HPDE6-E6E7 (cell line): ENCODE data around the gene TPGS2.
A peak's percentile ranks its signal among the peaks of the same experiment; 100 is the strongest.
"Not testable (repeated sequence)": the region's sequence is repeated elsewhere in the genome, so short reads cannot be mapped to it uniquely, and the experiment has no call there.

Experiments
- DNase-seq: peaks from one replicate; pipeline ENCODE4 v3.0.0; 2011; ENCODE audit warnings: missing footprints; ENCODE audit errors: extremely low spot score

Gene TPGS2

DNA sequence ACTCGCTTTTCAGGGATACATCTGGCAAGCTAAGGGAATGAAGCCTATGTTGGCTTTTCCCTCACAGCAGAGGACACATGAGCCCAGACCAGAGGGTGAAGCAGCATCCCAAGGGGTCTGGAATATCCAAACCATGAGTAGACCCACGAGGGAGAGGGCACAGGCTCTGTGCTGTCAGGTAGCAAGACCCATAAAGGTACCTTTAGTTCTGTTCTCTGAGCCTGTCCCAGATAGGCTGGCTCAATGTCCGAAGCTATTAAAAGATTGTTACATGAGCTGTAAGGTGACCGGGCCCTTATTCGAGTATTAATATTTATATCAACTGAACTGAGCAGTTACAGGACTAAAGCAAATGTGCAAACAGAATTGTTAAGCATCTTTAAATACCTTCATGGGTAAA, 52.2 kb downstream of the TPGS2 start:
- no peak for DNase-seq

DNA sequence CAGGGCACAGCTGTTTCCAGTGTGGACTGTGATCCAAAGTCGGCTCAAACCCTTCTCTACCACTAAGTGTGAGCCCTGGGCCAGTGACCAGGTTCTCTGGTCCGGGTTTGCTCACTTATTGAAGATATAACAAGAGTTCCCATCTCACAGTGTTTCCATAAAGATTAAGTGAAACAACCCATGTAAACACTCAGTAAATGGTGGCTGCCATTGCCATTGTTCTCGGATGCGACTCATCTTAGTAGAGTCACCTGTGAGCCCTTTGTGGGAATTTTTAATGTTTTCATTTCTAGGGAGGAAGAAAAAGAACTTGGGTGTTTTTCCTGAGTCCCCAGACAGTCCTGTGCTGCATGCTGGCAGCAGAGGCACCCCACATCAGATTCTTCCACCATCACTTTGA, 53.4 kb downstream of the TPGS2 start:
- no peak for DNase-seq

DNA sequence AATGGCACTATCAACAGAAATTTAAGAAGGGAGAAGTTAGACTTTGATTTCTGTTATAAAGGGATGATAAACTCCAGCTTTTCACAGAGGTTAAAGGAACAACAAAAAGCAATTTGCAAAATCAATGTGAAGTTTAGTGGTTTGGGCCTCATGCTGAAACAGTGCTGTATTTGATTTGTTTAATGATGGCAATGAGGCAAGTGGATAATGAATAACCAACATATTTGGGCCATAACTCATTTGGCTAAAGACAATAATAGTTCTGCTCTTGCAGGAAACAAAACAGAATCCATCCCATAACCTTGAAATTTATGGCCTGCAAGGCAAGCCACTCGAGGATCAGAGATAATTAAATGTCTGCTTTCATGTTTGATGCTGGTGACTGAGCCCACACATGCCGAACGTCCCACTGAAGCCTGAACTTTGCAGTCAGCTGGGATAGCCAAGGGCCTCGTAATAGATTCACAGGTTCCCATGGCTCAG, 56.5 kb downstream of the TPGS2 start:
- no peak for DNase-seq

DNA sequence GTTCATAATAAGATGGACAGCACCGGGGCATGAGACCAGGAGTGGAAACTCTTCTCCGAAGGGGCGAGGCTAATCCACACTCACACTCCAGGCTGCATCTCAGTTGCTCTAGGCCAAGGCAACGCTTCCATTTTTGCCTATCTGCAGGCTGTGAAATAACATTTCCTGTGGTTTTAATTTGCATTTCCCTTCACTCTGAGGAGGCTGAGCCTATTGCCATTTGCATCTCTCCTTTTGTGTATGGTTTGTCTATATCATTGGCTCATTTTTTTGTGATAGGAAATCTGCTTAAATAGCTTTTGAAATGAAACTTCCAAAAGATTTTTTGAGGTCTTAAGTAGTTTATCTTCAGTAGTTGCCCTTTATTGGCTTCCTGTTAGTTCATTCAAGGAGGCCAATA, 57.6 kb downstream of the TPGS2 start:
- no peak for DNase-seq

DNA sequence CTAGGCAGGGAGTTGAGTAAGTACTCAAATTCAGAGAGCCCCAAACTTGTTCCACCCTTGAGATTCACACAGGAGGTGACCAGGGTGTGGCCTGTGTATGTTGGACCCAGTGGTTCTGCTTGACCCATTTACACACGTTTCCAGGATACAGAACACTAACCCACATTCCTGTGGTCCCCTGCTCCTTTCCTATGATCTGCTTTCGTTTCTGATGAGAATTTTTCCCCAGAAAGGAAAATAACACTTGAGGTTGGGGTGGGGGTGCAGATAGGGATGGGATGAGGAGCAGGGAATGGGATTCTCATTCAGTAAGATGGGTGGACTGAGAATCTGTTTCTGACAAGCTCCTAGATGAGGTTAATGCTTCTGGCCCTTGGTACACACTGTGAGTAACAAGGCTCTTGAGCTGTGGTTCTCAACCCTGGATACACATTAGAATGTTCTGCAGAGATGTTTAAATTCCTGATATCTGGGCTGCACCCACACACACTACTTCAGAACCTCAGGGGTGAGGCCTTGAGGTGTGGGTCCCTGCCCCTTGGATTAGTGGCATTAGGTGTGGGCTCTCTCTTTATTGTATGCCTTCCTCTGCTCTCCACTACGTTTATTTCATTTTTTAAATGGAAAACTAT, 58.4 kb downstream of the TPGS2 start:
- no peak for DNase-seq

DNA sequence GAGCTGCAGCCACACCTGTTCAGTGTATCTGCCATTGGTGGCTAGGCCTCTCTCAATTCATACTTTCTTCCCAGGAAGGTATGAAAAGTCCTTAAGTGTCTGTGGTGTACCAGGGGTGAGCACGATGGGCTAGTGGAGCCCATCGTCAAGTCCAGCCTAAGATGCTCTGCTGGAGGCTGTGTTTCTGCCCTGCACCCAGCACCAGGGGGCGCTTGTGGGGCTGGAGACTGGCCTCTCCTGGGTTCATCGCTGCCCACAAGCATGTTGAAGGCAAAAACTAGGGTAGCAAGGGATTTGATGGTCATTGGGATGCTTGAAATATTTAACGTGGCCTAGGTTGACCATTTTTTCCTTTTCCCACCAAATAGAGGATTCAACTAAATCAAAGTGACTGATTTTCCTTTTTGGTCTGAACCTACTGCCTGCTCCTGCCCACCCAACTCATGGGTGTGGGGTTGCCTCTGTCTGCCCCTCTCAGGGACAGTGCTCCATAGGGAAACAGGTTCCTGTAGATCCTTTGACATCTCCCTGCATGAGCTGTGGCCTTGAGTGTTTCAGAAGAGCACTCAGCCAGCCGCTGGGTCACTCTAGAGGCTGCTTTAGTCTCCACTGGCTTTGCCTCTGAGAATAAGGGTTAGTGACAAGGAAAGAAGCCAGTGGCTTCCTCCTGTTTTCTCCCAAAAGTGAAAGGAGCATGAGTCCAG, 59.0 kb downstream of the TPGS2 start:
- DNase-seq: no peak

DNA sequence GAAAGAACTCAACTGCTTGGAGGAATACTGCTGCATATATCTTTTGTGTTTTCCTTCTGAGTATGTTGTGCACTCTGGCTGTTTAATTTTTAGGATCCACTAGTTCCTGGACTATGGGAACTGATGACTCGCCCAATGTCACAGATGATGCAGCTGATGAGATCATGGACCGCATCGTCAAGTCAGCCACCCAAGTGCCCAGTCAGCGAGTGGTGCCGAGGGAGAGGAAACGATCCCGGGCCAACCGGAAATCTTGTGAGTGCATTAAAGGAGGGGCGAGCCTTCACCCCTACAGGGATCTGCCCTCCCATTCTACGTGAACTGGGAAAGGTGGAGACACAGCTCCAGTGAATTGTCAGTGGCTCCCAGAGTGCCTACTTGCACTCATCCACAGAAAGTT, 59.6 kb downstream of the TPGS2 start:
- DNase-seq: no peak

DNA sequence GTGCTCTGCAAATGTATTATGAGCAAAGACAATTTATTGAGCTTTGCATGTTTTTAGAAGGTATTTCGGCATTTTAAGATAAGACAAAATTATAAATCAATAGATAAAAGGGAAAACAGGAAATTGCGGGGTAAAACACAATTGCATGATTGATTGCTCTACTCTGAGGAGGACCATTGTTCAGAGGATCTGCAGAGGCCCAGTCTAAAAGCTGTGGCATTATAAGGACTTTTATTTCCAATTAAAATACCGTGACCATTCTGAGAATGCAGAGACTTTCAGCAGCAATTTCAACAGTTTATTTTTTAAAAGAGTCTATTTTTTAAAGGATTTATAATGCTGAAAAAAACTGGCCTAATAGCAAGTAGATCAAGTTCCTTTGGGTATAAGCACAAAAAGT, 62.0 kb downstream of the TPGS2 start:
- DNase-seq: no peak

DNA sequence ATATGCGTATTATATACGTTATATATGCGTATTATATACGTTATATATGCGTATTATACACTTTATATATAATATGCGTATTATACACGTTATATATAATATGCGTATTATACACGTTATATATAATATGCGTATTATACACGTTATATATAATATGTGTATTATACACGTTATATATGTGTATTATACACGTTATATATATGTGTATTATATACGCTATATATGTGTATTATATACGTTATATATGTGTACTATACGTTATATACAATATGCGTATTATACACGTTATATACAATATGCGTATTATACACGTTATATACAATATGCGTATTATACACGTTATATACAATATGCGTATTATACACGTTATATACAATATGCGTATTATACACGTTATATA, 65.8 kb downstream of the TPGS2 start:
- not testable (repeated sequence) for DNase-seq

DNA sequence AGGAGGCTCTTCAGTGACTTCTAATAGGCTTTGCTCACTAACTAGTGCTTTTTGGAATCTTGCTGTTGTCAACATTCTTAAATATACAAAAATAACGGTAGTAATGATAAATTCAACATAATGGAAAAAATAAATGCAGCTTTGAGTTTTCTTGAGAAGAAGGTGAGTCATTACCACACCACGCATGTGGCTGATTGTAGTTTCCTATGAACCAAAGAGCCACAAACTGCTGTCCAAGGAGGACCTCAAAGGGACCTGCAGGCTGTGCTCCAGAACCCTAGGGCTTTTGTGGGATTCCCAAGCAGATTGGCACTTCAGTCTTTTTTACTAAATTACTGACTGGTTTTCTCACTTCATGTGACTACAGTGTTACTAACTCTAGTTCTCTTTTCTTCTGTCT, 66.7 kb downstream of the TPGS2 start:
- DNase-seq: no peak

DNA sequence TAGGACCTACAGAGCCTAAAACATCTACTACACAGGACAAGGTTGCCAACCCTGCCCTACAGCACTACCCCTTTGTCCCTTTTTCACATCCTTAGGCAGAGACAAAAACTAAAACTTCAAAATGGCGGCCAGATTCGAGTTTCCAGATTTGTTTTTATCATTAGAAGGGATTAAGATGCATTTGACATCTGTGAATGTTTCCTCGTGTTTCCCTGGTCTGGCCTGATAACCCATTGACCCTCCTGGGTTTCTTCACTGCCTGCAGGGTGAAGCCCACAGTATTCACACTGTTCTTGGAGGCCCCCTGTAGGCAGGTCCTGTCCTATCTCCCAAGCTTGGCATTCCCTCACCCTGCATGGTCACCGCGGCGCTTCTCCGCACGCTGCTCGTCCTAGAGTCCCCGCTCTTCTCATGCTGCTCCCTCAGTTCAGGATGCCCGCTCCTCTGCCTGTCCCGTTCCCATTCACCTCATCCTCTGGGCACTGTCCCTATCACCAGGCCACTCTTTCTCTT, 67.6 kb downstream of the TPGS2 start:
- DNase-seq: no peak

DNA sequence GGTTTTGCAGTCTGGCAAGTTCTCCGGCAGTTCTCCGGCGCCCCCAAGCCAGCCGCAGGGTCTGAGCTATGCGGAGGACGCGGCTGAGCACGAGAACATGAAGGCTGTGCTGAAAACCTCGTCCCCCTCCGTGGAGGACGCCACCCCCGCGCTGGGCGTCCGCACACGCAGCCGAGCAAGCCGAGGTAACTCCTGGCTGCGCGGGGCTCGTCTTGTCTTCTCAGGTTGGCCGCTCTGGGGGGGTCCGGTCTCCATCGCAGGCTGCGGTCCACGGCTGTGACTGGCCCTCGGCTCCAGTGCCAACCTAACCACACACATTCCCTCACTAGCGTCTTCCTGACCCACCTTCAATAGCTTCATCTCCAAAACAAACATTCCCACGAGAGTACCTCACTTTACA, 68.2 kb downstream of the TPGS2 start:
- DNase-seq: no peak

DNA sequence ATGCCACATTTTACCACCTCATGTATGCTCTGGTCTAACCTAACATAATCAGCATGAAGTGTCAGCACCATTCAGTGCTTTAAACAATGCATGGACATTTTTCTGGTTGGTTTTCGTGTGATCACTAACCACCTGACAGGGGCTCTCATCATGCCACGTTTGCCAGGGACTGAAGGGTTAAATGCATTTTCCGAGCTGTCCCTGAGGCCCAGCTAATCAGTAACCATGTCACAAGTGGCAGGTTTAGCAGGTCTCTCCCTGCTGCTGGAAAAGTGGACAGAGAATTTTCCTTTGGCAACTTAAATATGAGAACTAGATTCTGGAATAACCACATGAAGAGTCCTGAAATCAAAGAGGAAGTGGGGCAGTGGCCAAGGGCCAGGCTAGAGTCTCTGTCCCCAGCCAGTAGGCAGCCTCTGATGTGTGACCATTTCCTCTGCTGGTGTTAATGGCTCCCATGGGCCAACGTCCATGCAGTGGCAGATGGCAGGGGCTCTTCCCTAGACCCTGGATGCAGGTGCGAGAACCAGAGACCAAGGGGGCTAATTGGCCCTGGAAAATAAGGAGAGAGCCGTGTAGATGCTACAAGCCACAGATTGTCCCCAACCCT, 69.5 kb downstream of the TPGS2 start:
- no peak for DNase-seq

DNA sequence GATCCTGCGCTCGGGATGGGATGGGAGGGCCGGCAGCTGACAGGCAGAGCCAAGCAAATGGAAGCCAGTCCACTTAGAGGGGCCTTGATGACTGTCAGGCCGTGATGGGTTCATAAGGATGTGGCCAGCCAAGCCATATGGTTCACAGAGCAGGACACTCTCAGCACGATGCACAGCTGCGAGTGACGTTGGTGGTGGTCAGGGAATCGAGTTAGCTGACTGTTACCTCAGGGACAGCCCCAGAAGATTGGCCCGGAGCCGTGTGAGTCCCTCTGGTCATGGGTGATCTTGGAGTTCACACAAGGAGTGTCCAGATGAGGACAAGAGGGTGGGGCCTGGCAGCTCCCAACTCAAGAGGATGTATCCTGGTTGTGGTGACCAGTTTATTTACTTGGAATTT, 70.2 kb downstream of the TPGS2 start:
- DNase-seq: no peak

DNA sequence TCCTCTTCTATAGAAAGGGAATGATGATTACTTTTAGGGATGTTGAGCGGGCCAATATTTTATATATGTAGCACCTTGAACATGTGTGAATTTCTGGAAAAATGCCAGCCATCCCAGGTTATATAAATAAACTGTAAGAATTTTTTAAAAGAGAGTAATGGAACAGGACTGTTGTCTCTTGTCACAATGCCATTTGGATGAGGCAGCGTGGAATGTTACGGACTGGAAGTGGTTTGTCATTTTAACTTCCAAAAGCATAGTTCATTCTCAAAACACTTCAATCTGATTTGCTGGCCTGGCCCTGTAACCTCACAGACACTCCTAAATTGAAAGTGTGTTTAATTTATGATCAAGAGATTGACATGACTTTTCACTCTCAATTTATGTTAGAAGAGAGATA, 70.8 kb downstream of the TPGS2 start:
- no peak for DNase-seq

DNA sequence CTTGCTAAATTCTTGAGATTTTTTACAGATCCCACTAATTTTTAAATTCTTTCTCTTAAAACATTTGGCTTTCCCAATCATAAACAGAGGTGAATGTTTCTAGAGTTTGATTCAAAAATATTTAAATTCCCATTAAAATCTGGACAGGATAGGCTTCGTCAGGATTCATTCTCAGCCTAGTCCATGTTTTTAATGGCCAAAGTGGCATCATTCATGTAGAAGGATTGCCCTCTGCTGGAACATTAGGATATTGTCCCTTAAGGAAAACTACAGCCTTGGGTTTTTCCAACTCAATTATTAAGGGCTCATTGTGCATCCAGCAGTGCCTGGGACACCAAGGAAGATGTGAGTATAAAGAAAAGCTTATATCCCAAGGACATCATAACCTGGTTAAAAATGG, 71.7 kb downstream of the TPGS2 start:
- DNase-seq: peak; percentile 58

DNA sequence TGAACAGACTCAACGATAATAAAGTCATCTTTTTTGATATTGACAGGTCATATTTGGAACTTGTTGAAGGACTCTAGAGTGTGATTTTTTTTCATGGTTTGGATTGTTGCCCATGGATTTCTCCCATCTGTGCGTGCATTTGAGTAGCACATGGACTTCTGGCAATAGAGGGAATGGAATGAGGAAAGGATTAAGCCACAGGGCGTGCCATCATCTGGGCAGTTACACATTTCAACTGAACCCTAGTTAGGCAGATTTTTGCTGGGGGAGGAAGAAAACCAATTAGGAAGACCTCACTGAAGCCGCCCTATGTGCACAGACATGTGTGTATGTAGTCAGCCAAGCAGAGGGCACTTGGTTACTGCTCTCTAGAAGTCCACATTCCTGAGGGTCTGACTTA, 72.6 kb downstream of the TPGS2 start:
- DNase-seq: no peak

DNA sequence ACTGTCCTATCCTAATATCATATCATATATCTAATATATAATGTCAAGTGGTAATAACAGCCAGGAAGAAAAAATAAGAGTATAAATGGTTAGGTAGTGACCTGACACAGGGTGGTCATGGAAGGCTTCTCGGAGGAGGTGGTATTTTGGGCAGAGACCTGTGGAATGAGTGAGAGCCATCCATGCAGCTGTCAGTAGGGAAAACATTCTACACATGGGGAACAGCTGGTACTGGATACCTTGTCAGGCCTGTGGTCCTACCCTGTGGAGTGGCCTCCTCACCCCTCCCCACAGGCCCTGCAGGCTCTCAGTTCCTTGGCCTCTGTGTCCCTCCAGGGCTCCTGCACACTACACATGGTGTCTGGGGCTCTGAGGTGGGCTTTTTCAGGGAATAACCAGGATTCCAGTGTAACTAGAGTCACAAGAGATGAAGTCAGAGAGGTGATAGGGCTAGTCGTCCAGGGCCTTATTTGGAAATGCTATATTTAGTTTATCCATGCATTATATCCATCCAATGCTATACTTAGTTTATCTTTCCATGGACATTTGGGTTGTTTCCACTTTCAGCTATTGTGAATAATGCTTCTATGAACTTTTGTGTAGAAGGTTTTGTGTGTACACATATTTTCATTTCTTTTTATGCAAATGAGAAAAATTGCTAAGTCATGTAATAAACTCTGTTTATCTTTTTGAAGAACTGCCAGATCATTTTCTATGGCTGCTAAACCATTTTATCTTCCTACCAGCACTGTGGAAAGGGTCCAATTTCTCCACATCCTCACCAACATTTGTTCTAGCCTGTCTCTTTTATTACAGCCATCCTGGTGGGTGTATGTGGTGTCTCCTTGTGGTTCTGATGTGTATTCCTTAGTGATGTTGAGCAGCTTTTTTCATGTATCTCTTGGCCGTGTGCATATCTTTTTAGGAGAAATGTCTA, 75.6 kb downstream of the TPGS2 start:
- DNase-seq: no peak

DNA sequence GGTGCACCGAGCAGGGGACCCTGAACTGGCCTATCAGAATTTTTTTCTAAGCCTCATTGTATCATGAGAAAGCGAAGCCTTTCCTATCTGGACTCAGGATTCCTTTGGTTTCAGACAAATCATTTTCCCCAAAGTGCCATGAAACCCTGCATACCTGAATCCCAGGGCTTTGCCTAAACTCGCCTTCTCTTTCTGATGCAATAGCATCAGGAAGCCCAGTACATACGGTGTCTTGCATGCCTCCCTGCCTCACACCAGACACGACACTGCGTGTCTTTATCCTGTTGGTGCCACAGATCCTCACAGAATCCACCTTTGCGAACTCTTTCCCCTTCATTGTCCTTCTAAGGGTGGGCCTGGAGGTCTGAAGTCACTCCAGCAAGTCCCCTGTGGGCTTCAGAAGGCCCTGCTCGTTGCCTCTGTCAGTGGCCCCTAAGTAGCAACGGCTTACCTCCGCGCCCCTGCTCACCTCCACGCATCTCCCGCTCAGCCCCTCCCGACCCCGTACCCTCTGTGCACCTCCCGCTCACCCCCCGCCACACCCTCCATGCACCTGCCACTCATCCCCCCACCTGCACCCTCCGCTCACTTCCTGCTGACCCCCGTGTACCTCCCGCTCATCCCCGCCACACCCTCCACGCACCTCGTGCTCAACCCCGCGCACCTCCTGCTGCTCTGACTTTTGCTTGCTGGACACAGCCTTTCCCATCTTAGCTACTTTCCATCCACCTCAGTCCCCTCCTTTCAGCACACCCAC, 83.4 kb downstream of the TPGS2 start:
- peak; percentile 21 for DNase-seq

DNA sequence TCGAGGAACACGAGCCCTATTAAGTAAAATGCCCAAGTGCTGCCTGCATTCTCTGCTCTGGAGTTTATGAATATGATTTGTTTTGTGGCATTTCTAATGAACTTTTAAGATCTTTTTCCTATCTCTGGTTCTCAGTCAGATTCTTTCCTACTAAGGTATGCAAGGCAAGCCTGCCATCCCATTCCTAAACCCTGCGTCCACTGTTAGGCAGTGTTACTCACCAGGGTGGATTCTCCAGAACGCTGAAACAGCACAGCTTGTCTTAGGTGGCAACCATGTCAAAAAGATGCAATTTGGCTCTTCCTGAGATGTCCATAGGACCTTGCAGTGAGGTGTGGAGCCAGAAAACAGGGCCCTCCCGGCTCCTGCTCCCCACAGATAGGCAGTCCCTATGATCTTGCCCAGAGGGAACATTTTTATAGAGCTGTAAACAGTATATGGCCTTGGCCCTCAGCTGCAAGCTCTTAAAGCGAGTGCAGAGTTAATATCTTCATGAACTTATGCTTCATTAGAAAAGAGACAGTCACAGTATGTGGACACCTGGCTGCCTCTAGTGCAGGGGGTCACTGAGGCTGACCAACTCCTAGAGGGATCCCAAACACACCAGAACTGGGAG, 84.4 kb downstream of the TPGS2 start:
- DNase-seq: no peak
